H1 (cell line): ENCODE results near the gene MAPK8IP2. TPM values are rescaled to one million over a fixed set of nuclear protein-coding genes. Genes with fewer than 3 reads are reported as not detected.
A peak's percentile ranks its signal among the peaks of the same experiment; 100 is the strongest.

Source experiments
- ATF2 ChIP-seq: IDR thresholded peaks from 2 replicates; pipeline ENCODE4 v1.6.1; 2012; ENCODE audit warnings: low read length, inconsistent platforms
- BACH1 ChIP-seq: IDR thresholded peaks from 2 replicates; pipeline ENCODE4 v1.6.1; 2012; ENCODE audit warnings: low read length, improper control_type of control experiment
- BCL11A ChIP-seq, 2 experiments: IDR thresholded peaks; one replicate each; pipeline ENCODE4 v1.6.1; 2011; ENCODE audit warnings: low read depth in 2 of 2, low read length in 2 of 2, mild to moderate bottlenecking in 2 of 2
- BRCA1 ChIP-seq: IDR thresholded peaks from 2 replicates; pipeline ENCODE4 v1.6.1; 2012; ENCODE audit warnings: low read depth, low read length, improper control_type of control experiment
- CBX5 ChIP-seq: fragments of 300-800, 300-1000 bp; sonication (generic); IDR thresholded peaks from 2 replicates; pipeline ENCODE4 v1.7.1; 2016; ENCODE audit warnings: antibody characterized with exemption, low read length, low read depth
- EGR1 ChIP-seq: IDR thresholded peaks from 2 replicates; pipeline ENCODE4 v1.6.1; 2011; ENCODE audit warnings: low read depth, low read length, borderline replicate concordance
- EZH2 ChIP-seq: fragments of 200-600 bp; sonication (generic); IDR thresholded peaks from 2 replicates; pipeline ENCODE4 v1.7.1; 2012; ENCODE audit warnings: low read depth, mild to moderate bottlenecking, moderate library complexity, low read length, inconsistent platforms; ENCODE audit not compliant: severe bottlenecking
- HDAC6 ChIP-seq: IDR thresholded peaks from one replicate; pipeline ENCODE4 v1.7.1; 2012; ENCODE audit warnings: low read depth, mild to moderate bottlenecking, inconsistent platforms, low read length, moderate library complexity
- JUN ChIP-seq: IDR thresholded peaks from 2 replicates; pipeline ENCODE4 v1.6.1; 2011; ENCODE audit warnings: low read depth, mild to moderate bottlenecking, improper control_type of control experiment, low read length
- KDM1A ChIP-seq: fragments of 200-600, 300-600 bp; sonication (generic); IDR thresholded peaks from 2 replicates; pipeline ENCODE4 v1.7.1; 2016; ENCODE audit warnings: mild to moderate bottlenecking, low read length, borderline replicate concordance
- MAX ChIP-seq: IDR thresholded peaks from 2 replicates; pipeline ENCODE4 v1.6.1; 2012; ENCODE audit warnings: inconsistent platforms
- NRF1 ChIP-seq: IDR thresholded peaks from 2 replicates; pipeline ENCODE4 v1.6.1; 2011; ENCODE audit warnings: mild to moderate bottlenecking, low read depth, low read length, improper control_type of control experiment
- POU5F1 ChIP-seq: IDR thresholded peaks from 2 replicates; pipeline ENCODE4 v1.6.1; 2011; ENCODE audit warnings: low read depth, mild to moderate bottlenecking, low read length, moderate library complexity
- SIN3A ChIP-seq, 2 experiments: IDR thresholded peaks in 1 of 2; conservative IDR thresholded peaks in 1 of 2; 2 replicates each; pipeline ENCODE4 v1.6.1; 2011 to 2012; ENCODE audit warnings: low read length in 2 of 2, improper control_type of control experiment in 1 of 2, low read depth in 1 of 2, mild to moderate bottlenecking in 1 of 2
- SIRT6 ChIP-seq: IDR thresholded peaks from one replicate; pipeline ENCODE4 v1.7.1; 2012; ENCODE audit warnings: low read length, inconsistent platforms
- SRF ChIP-seq: IDR thresholded peaks from 2 replicates; pipeline ENCODE4 v1.6.1; 2011; ENCODE audit warnings: mild to moderate bottlenecking, low read depth, low read length, moderate library complexity
- SUZ12 ChIP-seq: fragments of 200-600 bp; sonication (generic); IDR thresholded peaks from 2 replicates; pipeline ENCODE4 v1.6.1; 2012; ENCODE audit warnings: mild to moderate bottlenecking, inconsistent platforms, low read length, moderate library complexity, mixed read lengths
- TAF7 ChIP-seq: optimal IDR thresholded peaks from 2 replicates; pipeline ENCODE3; 2011; ENCODE audit warnings: low read depth, mild to moderate bottlenecking, inconsistent platforms, low read length, moderate library complexity, borderline replicate concordance
- YY1 ChIP-seq: IDR thresholded peaks from 2 replicates; pipeline ENCODE4 v1.6.1; 2011; ENCODE audit warnings: low read depth, mild to moderate bottlenecking, low read length
- ZNF274 ChIP-seq: IDR thresholded peaks from 2 replicates; pipeline ENCODE4 v1.7.0; 2012; ENCODE audit warnings: low read length, borderline replicate concordance; ENCODE audit errors: extremely low read depth
- polyA plus RNA-seq, 7 experiments: library from polyadenylated mRNA; depleted of rRNA in 3 of 7; stranded (reverse) in 5 of 7; unstranded in 2 of 7; fragments of >200 nt in 5 of 7; fragments of 200-250 nt in 2 of 7; gene quantifications; 1 replicate in 5 of 7; 2 replicates in 1 of 7; 4 replicates in 1 of 7; pipeline versions ENCODE4 v1.2.1 to v1.2.3, GENCODE V29; 2011 to 2013; ENCODE audit warnings: missing spikeins in 2 of 7, mixed read lengths in 2 of 7
- total RNA-seq: library from RNA; stranded (reverse); fragmentation: NEBNext Ultra II Directional; extraction: Animal tissue kit (Norgen Biotek cat#: 25700); gene quantifications from 2 replicates; pipeline ENCODE4 v1.2.1, GENCODE V29; 2021

The MAPK8IP2 gene
- total and polyA plus RNA-seq, 2 of the 8 experiments (the other 6 are each of a cell fraction or from before 2014, with no cell fraction given) = 1.5 to 5.5 TPM

- TF ChIP-seq MAX (peak; percentile 51), SIN3A (conservative IDR thresholded peaks at IDR 0.05 in 1 of 2, IDR thresholded peaks at IDR 0.05 in 1 of 2; ENCODE audit: low read depth in 1 of 2, low read length in 2 of 2) (0 out of 4 replicates have a peak, but pooled peaks of 1 of the 2 experiments have one; percentile 39), KDM1A (no peak), HDAC6 (no peak), SIRT6 (no peak), BRCA1 (no peak), ZNF274 (no peak), BACH1 (no peak), BCL11A (IDR thresholded peaks at IDR 0.05; ENCODE audit: low read depth in 2 of 2, low read length in 2 of 2) (no peak), EZH2 (no peak), JUN (no peak), EGR1 (no peak), CBX5 (no peak), TAF7 (no peak), SRF (no peak), ATF2 (no peak), SUZ12 (no peak), NRF1 (no peak), POU5F1 (no peak), YY1 (no peak)
Measured at GRCh38 chr22:50562523-50563412, 37.8 kb upstream of the MAPK8IP2 start, which contains the start of gene SYCE3 (continued).
